GM18858 (cell line): ENCODE measurements around the gene THSD4.
"Not testable (repeated sequence)": the region's sequence is repeated elsewhere in the genome, so short reads cannot be mapped to it uniquely, and the experiment has no call there.

Source experiments
- ATAC-seq: cut with Tn5 transposase; IDR thresholded peaks from one replicate; pipeline ENCODE4 v1.9.1; 2021; ENCODE audit not compliant: unreplicated experiment

THSD4 gene

GRCh38 chr15:71252044-71252739 is 136.9 kb downstream of the THSD4 start:
- ATAC-seq, result no peak

GRCh38 chr15:71252740-71253047 is 137.4 kb downstream of the THSD4 start:
- ATAC-seq, result no peak

GRCh38 chr15:71254491-71254890 is 139.2 kb downstream of the THSD4 start:
- ATAC-seq, result no peak

GRCh38 chr15:71256934-71257664 is 141.8 kb downstream of the THSD4 start:
- no peak for ATAC-seq

- ATAC-seq, result no peak
These were observed 144.6 kb downstream of the THSD4 start for GRCh38 chr15:71259866-71260265.

GRCh38 chr15:71261418-71261817 is 146.1 kb downstream of the THSD4 start:
- no peak for ATAC-seq

GRCh38 chr15:71261909-71262308 is 146.6 kb downstream of the THSD4 start:
- no peak for ATAC-seq

GRCh38 chr15:71262599-71262998 is 147.3 kb downstream of the THSD4 start:
- ATAC-seq, result no peak

GRCh38 chr15:71265606-71266005 is 150.3 kb downstream of the THSD4 start:
- ATAC-seq, result not testable (repeated sequence)

GRCh38 chr15:71271327-71271726 is 156.1 kb downstream of the THSD4 start:
- ATAC-seq, result no peak

- no peak for ATAC-seq
These were observed 157.7 kb downstream of the THSD4 start for GRCh38 chr15:71272932-71273331.

GRCh38 chr15:71273731-71274447 is 158.6 kb downstream of the THSD4 start:
- no peak for ATAC-seq

GRCh38 chr15:71274448-71274798 is 159.2 kb downstream of the THSD4 start:
- ATAC-seq, result no peak

- ATAC-seq, result no peak
These were observed 159.8 kb downstream of the THSD4 start for GRCh38 chr15:71275098-71275497.

- no peak for ATAC-seq
These were observed 160.5 kb downstream of the THSD4 start for GRCh38 chr15:71275566-71276335.

GRCh38 chr15:71276336-71276665 is 161.0 kb downstream of the THSD4 start:
- no peak for ATAC-seq

GRCh38 chr15:71278989-71279756 is 163.9 kb downstream of the THSD4 start:
- ATAC-seq, result no peak

GRCh38 chr15:71279757-71280141 is 164.5 kb downstream of the THSD4 start:
- ATAC-seq, result no peak

- ATAC-seq, result no peak
These were observed 164.9 kb downstream of the THSD4 start for GRCh38 chr15:71280206-71280605.

GRCh38 chr15:71281256-71281655 is 166.0 kb downstream of the THSD4 start:
- ATAC-seq, result no peak

GRCh38 chr15:71282076-71282475 is 166.8 kb downstream of the THSD4 start:
- no peak for ATAC-seq
